WTC11 (cell line): ENCODE measurements around the gene WDR76.

ENCODE experiments used
- CREB1 ChIP-seq: sonication (generic); formaldehyde crosslinking; IDR thresholded peaks from 2 replicates; pipeline ENCODE4 v1.8.0; 2023; ENCODE audit warnings: mild to moderate bottlenecking, missing genetic modification reagents
- PRRX2 ChIP-seq: fragments of 250-450 bp; sonication (Bioruptor Pico); IDR thresholded peaks from 2 replicates; pipeline ENCODE4 v1.8.0; 2021; ENCODE audit warnings: mild to moderate bottlenecking
- RELA ChIP-seq: sonication (generic); formaldehyde crosslinking; IDR thresholded peaks from 2 replicates; pipeline ENCODE4 v1.8.1; 2022; ENCODE audit warnings: missing genetic modification reagents, mild to moderate bottlenecking, borderline replicate concordance
- TF ChIP-seq, protein P1 (sequence below): sonication (generic); formaldehyde crosslinking; IDR thresholded peaks from 2 replicates; pipeline ENCODE4 v1.8.1; 2023; ENCODE audit warnings: mild to moderate bottlenecking, missing genetic modification reagents, moderate library complexity
- TF ChIP-seq, protein P2 (sequence below): fragments of 200-600 bp; IDR thresholded peaks from 2 replicates; pipeline ENCODE4 v1.8.0; 2022; ENCODE audit warnings: antibody characterized with exemption

DNA sequence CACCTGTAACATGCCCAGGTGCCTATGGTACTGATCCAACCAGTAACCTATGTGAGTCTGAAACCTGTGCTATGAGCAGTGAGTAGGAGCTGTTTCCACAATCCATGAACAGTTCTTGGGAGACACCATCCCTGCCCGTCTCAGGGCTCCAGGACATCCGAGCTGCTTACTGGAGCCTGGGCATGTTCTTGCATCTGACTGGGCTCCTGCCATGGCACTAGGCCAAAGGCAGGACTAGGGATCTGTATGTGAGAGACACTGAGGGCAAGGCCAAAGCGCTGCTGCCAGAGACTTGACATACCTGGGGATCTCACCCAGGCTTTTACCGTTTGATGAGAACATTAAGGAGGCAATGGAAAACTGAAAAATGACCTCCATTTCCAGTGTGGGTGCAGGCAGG lies 59.8 kb downstream of the WDR76 start:
- TF ChIP-seq, protein P1, sequence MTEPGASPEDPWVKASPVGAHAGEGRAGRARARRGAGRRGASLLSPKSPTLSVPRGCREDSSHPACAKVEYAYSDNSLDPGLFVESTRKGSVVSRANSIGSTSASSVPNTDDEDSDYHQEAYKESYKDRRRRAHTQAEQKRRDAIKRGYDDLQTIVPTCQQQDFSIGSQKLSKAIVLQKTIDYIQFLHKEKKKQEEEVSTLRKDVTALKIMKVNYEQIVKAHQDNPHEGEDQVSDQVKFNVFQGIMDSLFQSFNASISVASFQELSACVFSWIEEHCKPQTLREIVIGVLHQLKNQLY (CRISPR knock-in tag): no peak
- TF ChIP-seq RELA (CRISPR knock-in tag) (no peak), PRRX2 (CRISPR knock-in tag) (no peak), CREB1 (CRISPR knock-in tag) (no peak)
- TF ChIP-seq, protein P2, sequence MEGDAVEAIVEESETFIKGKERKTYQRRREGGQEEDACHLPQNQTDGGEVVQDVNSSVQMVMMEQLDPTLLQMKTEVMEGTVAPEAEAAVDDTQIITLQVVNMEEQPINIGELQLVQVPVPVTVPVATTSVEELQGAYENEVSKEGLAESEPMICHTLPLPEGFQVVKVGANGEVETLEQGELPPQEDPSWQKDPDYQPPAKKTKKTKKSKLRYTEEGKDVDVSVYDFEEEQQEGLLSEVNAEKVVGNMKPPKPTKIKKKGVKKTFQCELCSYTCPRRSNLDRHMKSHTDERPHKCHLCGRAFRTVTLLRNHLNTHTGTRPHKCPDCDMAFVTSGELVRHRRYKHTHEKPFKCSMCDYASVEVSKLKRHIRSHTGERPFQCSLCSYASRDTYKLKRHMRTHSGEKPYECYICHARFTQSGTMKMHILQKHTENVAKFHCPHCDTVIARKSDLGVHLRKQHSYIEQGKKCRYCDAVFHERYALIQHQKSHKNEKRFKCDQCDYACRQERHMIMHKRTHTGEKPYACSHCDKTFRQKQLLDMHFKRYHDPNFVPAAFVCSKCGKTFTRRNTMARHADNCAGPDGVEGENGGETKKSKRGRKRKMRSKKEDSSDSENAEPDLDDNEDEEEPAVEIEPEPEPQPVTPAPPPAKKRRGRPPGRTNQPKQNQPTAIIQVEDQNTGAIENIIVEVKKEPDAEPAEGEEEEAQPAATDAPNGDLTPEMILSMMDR: no peak
